ENCODE measurements around the gene ZNHIT2.

ZNHIT2 gene

DNA sequence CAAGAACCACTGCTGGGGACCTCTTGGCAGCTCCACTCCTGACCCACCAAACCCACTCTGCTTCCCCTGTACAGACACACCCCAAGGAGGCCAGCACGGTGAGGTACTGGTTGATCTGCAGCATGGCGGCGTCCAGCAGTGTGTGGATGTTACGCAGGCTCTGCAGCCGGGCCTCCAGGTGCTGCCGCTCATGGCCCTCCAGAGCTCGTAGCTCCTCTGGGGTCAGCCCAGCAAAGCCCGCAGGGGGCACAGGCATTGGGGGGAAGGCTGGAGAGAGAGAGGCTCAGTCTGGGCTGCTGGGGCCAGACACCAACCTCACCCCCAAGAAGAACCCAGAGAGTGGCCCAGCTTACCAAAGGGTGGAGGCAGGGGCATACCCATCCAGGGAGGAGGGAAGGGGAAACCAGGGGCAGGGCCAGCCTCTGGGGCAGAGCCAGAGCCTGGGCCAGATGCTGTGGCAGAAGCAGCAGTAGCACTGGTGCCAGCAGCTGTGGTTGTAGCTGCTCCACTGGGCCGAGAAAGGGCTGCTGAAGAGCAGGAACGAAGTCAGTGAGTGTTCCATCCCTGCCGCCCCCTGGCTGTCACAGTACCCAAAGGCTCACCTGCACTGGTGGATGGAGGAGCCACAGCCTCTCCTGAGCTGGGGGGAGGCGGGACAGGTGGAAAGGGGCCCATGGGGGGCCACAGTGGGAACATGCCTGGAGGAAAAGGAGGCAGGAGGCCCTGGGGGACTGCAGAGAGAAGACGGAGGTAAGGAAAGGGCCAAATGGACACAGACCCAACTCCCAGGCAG lies 12.3 kb upstream of the ZNHIT2 start:
- no peak overlapping the region for H3K9ac ChIP-seq (ENCODE audit: low read length)
- 98% methylated on average over 12 of the region's 13 CpGs for WGBS

DNA sequence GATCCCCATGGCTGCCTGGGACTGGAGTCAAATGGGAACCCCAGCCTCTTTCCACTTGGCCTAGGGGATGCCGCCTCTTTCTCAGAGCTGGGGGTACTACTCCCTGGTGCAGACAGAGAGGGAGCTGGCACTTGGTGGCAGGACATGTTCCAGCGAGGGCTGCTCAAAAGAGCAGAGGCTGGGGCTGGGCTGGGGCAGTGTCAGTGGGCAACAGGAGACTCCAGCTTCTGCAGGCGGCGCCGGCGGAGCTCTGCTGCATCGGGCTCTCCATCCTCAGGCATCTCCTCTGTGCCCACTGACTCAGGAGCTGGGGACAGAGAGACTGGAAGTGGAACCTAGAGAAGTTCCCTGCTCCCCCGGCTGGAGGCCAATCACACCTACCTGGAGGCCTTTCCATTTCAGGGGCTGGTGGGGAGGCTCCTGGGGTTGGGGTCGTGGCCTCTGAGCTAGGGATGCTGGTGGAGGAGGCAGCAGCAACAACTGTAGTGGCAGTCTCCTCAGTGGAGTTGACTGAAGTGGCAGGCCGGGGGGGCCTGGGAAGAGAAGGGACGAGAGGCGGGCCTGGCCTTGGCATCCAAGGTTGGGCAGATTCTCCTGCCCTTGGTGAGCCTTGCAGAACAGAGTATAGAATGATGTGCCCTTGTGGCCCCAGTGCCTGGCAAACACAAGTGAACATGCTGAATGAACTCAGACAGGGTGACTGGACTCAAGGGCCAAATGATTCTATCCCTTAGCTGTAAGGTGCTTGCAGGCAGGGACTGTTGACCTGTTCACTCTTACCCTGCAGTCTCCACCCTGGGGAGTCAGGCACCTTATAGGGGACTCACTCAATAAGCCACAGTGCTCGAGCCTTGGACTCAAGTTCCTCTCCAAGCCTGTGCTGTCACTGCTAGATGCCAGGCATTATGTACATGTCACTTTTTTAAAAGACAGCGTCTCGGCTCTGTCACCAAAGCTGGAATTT lies 11.0 kb upstream of the ZNHIT2 start:
- no peak overlapping the region for H2BK12ac ChIP-seq (ENCODE audit: low read length in 2 of 2)

More for the DNA sequence above, 12.3 kb upstream of the ZNHIT2 start:
- Histone ChIP-seq H4K91ac (ENCODE audit: low read length) (no peak overlapping the region), H2BK12ac (ENCODE audit: low read length in 2 of 2) (no peak overlapping the region), H3K23ac (ENCODE audit: low read length in 2 of 2) (no peak overlapping the region), H4K8ac (ENCODE audit: low read length) (no peak overlapping the region), H3K4me2 (ENCODE audit: low read length, poor library complexity, severe bottlenecking) (no peak overlapping the region), H3K79me1 (replicated peaks; ENCODE audit: low read length, poor library complexity, severe bottlenecking) (peaks cover 33% of the 10 kb centered on the region), H3K4me3 (ENCODE audit: insufficient read depth in 1 of 2, low read depth in 1 of 2, low read length in 2 of 2) (no peak overlapping the region), H3K27me3 (ENCODE audit: control insufficient read depth in 1 of 2, insufficient read depth in 1 of 2, low read length in 2 of 2) (no peaks in the 10 kb centered on the region), H3K4ac (ENCODE audit: low read depth in 1 of 2, low read length in 2 of 2) (no peak overlapping the region), H3K4me1 (ENCODE audit: control insufficient read depth, insufficient read depth, low read depth, low read length) (peaks cover 16% of the 10 kb centered on the region), H3K9me3 (ENCODE audit: control insufficient read depth, low read length) (no peaks in the 10 kb centered on the region), H2AFZ (ENCODE audit: low read depth, low read length) (no peak overlapping the region), H3K18ac (ENCODE audit: low read depth in 1 of 2, low read length in 2 of 2) (no peak overlapping the region), H3K36me3 (ENCODE audit: control insufficient read depth in 1 of 2, insufficient read depth in 2 of 2, low read depth in 1 of 2, low read length in 2 of 2) (peaks cover 77 to 81% of the 10 kb centered on the region in 2 experiments), H2AK5ac (ENCODE audit: low read length, severe bottlenecking) (no peak overlapping the region), H2BK120ac (ENCODE audit: low read depth, low read length) (no peak overlapping the region), H2BK15ac (ENCODE audit: low read depth, poor library complexity, severe bottlenecking) (no peak overlapping the region), H2BK5ac (ENCODE audit: low read depth, low read length, poor library complexity, severe bottlenecking) (no peak overlapping the region), H3K14ac (ENCODE audit: low read length in 2 of 2) (no peak overlapping the region), H3K27ac (ENCODE audit: low read length, poor library complexity, severe bottlenecking) (no peak overlapping the region)
- DNase-seq, result no peak

GRCh38 chr11:65127473-65128181 lies 10.1 kb upstream of the ZNHIT2 start:
- Histone ChIP-seq H3K4me1 (ENCODE audit: control insufficient read depth, insufficient read depth, low read depth, low read length) (peaks cover 9% of the 10 kb centered on the region), H3K36me3 (ENCODE audit: control insufficient read depth in 1 of 2, insufficient read depth in 2 of 2, low read depth in 1 of 2, low read length in 2 of 2) (peaks cover 74 to 85% of the 10 kb centered on the region in 2 experiments), H3K79me1 (replicated peaks; ENCODE audit: low read length, poor library complexity, severe bottlenecking) (peaks cover 35% of the 10 kb centered on the region), H3K23ac (ENCODE audit: low read length in 2 of 2) (no peak overlapping the region), H3K4me2 (ENCODE audit: low read length, poor library complexity, severe bottlenecking) (no peak overlapping the region), H3K27ac (ENCODE audit: low read length, poor library complexity, severe bottlenecking) (no peak overlapping the region), H2AK5ac (ENCODE audit: low read length, severe bottlenecking) (no peak overlapping the region), H2BK12ac (ENCODE audit: low read length in 2 of 2) (no peak overlapping the region), H2BK15ac (ENCODE audit: low read depth, poor library complexity, severe bottlenecking) (no peak overlapping the region), H3K18ac (ENCODE audit: low read depth in 1 of 2, low read length in 2 of 2) (no peak overlapping the region), H3K27me3 (ENCODE audit: control insufficient read depth in 1 of 2, insufficient read depth in 1 of 2, low read length in 2 of 2) (no peaks in the 10 kb centered on the region), H3K14ac (ENCODE audit: low read length in 2 of 2) (no peak overlapping the region), H4K8ac (ENCODE audit: low read length) (no peak overlapping the region), H3K9ac (ENCODE audit: low read length) (no peak overlapping the region), H2BK5ac (ENCODE audit: low read depth, low read length, poor library complexity, severe bottlenecking) (no peak overlapping the region), H4K91ac (ENCODE audit: low read length) (no peak overlapping the region), H2BK120ac (ENCODE audit: low read depth, low read length) (no peak overlapping the region), H3K4me3 (ENCODE audit: insufficient read depth in 1 of 2, low read depth in 1 of 2, low read length in 2 of 2) (no peak overlapping the region), H3K4ac (ENCODE audit: low read depth in 1 of 2, low read length in 2 of 2) (no peak overlapping the region), H2AFZ (ENCODE audit: low read depth, low read length) (no peak overlapping the region), H3K9me3 (ENCODE audit: control insufficient read depth, low read length) (no peaks in the 10 kb centered on the region)
- 98% methylated on average over 12 of the region's 12 CpGs for WGBS
- DNase-seq, result no peak

More for the DNA sequence above, 11.0 kb upstream of the ZNHIT2 start:
- DNase-seq, result no peak
- Histone ChIP-seq H3K4me1 (ENCODE audit: control insufficient read depth, insufficient read depth, low read depth, low read length) (peaks cover 16% of the 10 kb centered on the region), H3K18ac (ENCODE audit: low read depth in 1 of 2, low read length in 2 of 2) (no peak overlapping the region), H3K27ac (ENCODE audit: low read length, poor library complexity, severe bottlenecking) (no peak overlapping the region), H3K79me1 (replicated peaks; ENCODE audit: low read length, poor library complexity, severe bottlenecking) (peaks cover 35% of the 10 kb centered on the region), H2AK5ac (ENCODE audit: low read length, severe bottlenecking) (no peak overlapping the region), H3K9me3 (ENCODE audit: control insufficient read depth, low read length) (no peaks in the 10 kb centered on the region), H4K8ac (ENCODE audit: low read length) (no peak overlapping the region), H3K23ac (ENCODE audit: low read length in 2 of 2) (no peak overlapping the region), H2BK15ac (ENCODE audit: low read depth, poor library complexity, severe bottlenecking) (no peak overlapping the region), H4K91ac (ENCODE audit: low read length) (no peak overlapping the region), H3K27me3 (ENCODE audit: control insufficient read depth in 1 of 2, insufficient read depth in 1 of 2, low read length in 2 of 2) (no peaks in the 10 kb centered on the region), H2BK120ac (ENCODE audit: low read depth, low read length) (no peak overlapping the region), H3K9ac (ENCODE audit: low read length) (no peak overlapping the region), H3K14ac (ENCODE audit: low read length in 2 of 2) (no peak overlapping the region), H3K4me3 (ENCODE audit: insufficient read depth in 1 of 2, low read depth in 1 of 2, low read length in 2 of 2) (no peak overlapping the region), H3K36me3 (ENCODE audit: control insufficient read depth in 1 of 2, insufficient read depth in 2 of 2, low read depth in 1 of 2, low read length in 2 of 2) (peaks cover 77 to 90% of the 10 kb centered on the region in 2 experiments), H2BK5ac (ENCODE audit: low read depth, low read length, poor library complexity, severe bottlenecking) (no peak overlapping the region), H3K4ac (ENCODE audit: low read depth in 1 of 2, low read length in 2 of 2) (no peak overlapping the region), H3K4me2 (ENCODE audit: low read length, poor library complexity, severe bottlenecking) (no peak overlapping the region), H2AFZ (ENCODE audit: low read depth, low read length) (no peak overlapping the region)
- 93% methylated on average over 15 of the region's 15 CpGs for WGBS

Measured in mesenchymal stem cell (in vitro differentiated cells and primary cell).